Superior temporal gyrus (tissue), 1 donor: ENCODE data around the gene SMCP.

Experiments
- DNase-seq: peaks from one replicate; pipeline ENCODE4 v3.0.0-alpha.2; 2016; ENCODE audit errors: extremely low spot score

SMCP gene

DNA sequence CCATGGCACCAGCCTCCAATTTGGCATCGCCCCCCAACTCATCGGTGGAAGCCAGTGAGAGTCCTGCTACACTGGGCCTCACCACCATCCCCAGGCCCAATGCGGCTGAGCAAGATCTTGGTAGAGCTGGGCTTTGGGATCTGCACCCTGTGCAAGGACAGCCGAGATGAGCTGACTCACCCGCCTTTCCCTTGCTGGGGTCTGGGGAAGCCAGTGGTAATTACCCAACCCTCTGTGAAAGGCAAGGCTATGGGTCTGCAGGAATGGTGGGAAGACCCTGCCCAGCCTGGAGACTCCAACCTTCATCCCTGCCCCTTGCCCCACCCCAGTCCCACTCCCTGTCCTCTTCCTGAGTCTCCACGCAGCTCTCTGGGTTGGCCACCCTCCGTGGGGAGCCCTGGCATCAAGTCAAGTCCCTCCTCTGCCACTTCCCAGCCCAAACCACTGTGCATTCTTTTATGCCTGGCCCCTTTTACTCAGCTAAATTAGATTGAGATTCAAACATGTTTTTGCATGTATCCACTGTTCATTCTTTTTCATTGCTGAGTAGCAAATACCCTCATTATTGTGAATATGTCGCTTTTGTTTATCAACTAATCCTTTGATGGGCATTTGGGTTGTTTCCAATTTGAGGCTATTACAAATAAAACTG is 8.8 kb downstream of the SMCP start:
- no peak for DNase-seq

DNA sequence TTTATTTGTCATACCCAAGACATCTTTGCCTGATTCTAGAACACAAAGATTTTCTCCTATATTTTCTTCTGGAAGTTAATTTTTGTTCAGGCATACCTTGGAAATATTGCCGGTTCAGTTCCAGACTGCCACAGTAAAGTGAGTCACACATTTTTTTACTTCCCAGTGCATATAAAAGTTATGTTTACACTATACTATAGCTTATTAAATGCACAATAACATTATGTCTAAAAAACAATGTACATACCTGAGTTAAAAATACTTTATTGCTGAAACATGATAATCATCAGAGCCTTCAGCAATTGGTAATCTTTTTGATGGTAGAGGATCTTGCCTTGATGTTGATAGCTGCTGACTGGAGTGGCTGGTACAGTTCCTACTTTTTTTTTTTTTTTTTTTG is 10.0 kb downstream of the SMCP start:
- no peak for DNase-seq

DNA sequence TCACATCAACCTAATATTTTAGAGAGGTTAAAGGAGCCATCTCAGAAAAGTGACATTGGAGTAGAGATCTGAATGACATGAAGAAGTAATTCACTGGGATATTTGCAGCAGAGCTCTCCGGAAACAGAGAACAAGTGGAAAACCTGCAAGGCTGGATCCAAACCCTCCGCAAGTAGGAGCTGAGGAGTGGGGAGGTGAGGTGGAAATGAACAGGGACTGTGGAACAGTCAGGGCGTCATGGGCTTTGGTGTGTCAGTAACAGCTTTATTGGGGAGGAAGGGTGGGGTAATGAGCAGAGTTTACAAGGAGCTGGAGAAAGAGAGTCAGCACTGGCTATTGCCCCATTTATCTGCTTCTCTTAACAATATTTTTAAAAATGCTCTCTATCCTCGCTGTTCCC is 20.9 kb downstream of the SMCP start:
- no peak for DNase-seq

DNA sequence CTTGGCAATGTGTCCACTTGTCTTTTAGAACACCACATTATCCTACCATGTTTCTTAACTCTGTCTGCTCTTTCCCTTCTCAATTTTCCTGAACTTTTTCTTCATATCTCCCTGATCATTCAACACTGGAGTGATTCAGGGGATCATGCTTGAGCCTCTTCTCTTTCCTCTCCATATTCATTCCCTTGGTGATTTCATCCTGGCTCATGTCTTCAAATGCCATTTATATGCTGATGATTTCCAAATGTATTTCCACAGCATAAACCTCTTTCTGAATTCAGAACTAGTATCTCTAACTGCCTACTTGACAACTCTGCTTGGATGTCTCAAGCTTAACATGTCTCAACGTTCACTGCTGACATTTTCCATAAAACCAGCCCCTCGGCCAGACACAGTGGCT is 21.8 kb downstream of the SMCP start:
- no peak for DNase-seq

DNA sequence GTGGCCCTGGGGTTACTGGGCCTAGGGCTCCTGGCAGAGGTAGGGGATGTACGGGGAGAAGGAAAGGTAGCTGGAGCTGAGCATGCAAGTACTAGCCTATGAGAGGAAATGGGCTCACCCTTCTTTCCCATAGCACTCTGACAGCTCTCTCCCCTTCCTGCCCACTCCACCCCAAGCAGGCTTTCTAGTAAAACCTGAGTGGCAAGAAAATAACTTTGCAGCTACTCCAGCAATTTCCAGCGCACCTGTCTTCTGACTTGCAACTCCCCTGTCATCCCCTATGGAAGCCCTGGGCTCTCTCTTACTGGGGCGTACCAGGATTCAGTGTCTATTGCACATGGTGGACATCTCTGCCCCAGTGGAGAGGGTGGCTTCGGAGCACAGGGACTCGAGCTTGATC is 23.5 kb downstream of the SMCP start:
- DNase-seq, result no peak

DNA sequence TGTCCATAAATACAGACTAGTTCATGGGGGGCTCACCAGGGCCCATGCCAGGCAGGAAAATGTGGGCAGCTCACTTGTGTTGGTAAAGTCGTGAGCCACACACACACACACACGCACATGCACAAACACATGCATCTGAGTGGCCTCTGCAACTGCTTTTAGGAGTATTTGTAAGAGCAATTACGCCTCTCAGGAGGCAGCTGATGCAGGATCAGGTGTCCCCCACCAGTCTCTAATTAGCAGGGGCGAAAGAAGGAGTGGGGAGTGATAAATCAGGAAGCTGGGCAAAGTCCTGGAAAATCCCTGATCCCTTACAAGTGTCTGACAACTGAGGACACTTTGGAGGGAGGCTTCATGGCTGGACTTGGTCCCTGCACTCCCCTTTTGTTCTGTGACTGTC is 24.5 kb downstream of the SMCP start:
- DNase-seq, result no peak

DNA sequence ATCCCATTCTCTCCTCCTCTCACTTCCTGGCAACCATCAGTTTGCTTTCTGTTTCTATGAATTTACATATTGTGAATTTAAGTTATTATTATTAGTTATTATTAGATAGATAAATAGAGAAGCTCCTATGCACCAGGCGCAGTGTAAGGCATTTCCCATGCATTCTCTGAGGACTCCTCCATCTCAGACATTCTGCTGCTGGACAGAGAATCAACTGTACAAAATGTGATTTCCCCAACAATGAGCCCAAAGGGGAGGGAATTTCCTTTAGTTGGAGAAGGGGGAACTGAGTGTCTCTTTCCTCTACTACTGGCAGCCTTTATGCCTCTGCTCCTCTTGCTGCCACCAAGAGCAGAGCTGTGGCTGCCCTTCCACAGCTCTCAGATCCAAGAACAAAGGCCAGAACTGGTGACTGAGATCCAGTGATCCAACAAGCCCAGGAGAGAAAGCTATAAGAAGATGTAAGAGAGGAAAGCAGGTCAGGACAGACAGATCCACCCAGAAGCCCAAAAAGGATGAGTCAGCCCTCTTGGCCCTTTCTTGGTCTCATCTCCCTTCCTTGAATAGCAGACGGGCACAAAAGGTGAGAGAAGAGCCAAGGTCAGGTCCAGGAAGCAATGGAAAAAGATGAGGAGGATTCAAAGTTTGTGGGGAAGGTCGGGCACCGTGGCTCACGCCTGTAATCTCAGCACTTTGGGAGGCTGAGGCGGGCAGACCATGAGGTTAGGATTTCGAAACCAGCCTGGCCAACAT is 26.7 kb downstream of the SMCP start:
- no peak for DNase-seq

DNA sequence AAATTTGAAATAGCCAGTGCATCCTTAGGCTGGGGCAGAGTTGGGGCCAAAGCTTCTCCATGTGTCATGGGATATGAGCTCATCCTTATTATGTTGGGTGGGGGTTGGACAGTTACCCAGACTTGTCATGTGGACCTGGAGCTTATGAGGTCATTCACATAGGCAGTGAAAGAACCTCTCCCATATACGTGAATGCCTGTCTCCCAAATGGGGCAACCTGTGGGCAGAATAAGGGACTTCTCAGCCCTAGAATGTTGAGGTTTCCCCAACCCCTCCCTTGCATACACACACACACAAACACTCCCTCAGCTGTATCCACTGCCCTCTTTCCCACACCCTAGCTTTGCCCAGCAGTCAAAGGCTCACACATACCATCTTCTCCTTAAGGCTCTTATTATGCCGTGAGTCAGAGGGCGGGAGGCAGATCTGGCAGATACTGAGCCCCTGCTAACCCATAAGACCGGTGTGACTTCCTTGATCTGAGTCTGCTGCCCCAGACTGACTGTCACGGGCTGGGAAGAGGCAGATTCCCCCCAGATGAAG is 28.0 kb downstream of the SMCP start:
- no peak for DNase-seq

DNA sequence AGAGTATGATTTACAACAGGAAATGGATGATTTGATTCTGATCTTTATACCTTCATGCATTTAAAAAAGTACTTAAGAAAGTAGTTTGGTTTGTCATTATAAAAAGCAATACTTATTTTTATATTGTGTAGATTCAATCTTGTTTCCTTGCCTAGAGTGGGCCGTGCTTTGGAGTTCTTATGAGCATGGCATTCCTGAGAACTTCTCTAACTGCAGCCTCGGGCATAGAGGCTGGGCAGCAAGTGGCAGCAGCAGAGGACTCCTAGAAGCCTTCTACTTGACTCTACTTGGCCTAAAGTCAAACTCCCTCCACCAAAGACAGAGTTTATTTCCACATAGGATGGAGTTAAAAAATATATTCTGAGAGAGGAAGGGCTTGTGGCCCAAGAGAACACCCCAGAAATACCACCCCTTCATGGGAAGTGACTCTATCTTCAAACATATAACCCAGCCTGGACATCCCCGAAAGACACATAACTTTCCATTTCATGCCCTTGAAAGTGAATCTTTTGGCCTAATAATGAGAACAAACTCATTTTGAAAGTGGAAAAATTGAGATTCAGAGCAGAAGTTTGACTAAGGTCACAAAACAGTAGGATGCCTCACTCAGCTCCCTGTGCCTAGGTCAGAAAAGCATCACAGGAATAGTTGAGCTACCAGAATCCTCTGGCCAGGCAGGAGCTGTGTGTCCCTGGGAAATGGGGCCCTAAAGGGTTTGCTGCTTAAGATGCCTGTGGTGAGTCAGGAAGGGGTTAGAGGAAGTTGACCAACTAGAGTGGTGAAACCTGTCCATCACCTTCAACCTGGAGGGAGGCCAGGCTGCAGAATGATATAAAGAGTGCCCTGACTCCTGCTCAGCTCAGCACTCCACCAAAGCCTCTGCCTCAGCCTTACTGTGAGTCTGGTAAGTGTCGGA is 29.8 kb downstream of the SMCP start, which contains the start of gene IVL:
Gene IVL (plus strand): TSS at position 861 of the 916 bp plus-strand sequence. CDS start 1,252 bp downstream, outside the sequence.
- no peak for DNase-seq

DNA sequence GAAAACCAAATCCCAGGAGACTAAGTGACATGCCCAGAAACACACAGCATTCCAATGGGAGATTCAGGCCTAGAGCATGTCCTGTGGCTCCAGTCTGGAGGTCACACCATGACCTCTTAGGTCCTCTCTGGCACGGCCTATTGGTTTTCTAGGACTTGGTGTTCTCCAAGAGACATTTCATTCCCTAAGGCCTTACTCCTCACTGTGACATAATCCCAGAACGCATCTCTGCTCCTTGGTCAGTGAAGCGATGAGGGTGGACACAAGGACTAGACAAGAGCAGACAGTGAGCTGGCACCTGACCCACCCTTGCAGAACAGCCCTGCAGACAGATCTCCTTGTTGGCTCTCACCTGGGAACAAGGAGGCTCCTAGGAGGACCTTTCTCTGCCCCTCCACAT is 31.1 kb downstream of the SMCP start:
- no peak for DNase-seq

DNA sequence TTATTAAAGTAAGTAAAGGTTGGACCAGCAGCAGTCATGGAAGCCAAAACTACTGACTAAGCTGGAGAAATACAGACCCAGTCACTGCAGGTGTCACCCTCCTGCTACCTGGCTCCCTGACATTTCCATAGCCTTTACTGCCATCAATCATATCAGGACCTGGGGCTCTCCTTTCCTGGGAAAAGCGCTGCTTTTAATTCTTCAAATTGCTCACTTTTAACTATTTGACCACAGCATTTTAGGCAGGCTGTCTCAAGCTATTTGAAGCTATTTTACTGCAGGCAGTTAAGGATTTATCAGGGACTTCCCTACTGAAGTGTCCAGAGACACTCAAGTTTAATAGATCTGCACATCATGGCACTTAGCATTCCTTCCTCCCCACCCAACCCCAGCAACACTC is 34.3 kb downstream of the SMCP start:
- DNase-seq, result no peak

DNA sequence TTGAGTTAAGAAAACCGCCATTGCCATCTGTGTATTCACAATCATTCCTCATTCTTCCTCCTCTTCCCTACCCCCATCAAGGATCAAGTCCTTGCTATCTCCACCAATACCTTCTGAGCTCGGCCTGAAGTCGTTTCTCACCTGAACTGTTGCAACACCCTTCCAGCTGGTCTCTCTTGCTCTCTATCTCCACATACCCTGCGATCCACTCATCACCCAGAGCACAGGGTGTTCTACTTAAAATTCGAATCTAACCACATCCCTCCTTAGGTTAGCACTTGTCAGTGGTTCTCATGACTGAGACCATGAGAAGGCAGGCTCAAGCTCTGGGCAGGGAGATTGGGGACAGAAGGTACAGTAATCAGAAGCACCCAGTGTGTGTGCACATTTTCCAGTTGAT is 34.8 kb downstream of the SMCP start:
- DNase-seq, result no peak

DNA sequence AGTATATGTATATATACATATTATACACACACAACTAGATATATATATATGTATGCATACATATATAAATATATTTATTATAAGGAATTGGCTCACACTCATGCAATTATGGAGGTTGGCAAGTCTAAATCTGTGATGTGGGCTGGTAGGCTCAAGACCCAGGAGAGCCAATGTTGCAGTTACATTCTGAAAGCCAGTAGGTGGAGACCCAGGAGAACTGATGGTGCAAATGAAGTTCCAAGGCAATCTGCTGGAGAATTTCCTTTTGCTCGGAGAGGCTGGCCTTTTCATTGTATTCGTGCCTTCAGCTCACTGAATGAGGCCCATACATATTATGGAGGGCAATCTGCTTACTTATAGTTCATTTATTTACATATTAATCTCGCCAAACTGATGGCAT is 39.7 kb downstream of the SMCP start:
- DNase-seq, result no peak

DNA sequence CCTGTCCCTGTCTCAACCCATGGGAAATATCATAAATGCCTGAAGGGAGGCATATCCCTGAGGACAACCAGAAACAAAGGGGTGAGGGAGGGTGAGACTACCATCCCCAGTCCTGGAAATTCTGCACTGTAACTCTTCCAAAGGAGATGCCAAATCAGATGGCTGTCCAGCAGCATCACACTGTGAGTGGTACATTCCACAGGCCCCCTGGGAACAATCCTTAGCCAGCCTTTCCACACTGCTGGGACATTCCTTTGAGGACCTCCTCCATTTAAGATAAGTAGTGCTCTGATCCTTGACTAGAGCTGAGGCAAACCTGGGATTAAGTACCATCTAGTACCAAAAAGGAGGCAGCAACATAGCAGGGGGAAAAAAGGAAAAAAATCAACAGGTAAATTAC is 40.9 kb downstream of the SMCP start:
- DNase-seq, result no peak

DNA sequence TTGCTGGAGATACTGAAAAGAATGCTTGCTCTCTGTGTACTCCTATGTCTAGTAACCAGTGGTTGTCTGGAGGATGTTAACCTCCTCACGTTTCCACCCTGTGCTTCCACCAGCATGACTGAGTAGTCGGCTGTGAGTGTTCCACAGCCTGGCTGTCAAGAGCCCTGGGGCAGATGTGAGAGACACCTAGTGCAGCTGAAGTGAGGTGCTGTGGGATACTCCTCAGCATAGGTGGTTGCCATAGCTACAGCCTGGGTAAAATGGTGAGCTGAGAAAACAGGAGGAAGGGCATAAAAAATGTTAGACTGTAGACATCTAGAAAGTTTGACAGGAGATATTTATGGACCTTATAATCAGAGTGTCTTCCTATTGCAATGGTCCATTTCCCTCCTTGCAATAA is 46.1 kb downstream of the SMCP start:
- DNase-seq, result no peak

DNA sequence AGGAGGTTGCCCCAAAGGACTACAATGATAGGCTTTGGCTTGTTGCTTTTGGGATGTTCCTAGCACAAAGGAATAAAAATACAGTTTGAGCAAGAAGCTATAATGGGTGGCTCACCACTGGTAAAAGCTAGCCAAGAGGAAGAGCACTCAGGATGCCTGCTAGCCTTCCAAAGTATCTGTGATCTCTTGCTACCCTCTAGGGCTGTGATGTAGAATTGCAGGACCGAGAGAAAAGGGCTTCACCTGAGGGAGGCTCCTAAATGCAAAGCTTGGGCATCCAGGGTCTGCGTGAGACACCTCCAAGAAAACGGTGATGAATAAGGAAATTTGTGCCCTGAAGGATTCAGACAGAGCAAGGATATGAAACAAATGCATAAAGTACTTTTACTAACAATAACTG is 48.0 kb downstream of the SMCP start:
- DNase-seq, result no peak

DNA sequence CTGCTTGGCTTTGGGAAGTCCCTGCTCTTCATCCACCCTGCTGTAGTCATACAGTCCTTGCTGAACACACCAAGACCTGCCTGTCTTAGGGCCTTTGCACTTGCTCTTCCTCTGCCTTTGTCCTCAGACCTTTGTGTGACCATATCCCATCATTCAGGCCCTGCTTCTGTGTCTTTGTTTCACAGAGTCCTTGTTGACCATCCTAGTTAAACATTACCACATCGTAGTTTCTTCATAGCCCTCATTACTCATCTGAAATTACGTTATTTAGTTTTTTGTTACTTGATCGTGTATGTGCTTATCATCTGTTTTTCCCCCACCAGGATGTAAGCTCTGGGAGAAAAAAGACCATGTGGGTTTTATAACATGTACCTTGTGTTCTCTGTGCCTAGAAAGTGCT is 50.5 kb downstream of the SMCP start:
- no peak for DNase-seq

DNA sequence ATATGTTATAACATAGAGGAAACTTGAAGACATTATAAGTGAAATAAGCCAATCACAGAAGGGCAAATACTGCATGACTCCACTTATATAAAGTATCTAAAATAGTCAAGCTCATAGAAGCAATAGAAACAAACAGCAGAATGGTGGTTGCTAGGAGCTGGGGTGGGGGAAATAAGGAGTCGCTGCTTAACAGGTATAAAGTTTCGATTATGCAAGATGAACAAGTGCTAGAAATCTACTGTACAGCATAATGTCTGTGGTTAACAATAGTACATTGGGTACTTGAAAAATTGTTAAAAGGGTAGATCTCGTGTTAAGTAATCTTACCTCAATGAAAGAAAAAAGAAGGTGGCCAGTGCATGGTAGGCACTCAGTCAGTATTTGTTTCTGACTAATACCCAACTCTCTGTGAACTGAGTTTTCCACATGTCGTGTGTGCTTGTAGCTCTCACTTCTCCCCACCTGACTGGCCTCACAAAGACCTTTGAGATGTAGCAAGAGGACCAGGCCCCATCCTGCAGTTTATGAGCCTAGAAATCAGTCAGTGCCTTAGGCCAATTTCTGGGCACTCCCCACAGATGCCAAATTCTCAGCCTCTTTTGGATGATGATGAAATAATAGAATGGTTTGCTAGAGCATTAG is 54.2 kb downstream of the SMCP start:
- no peak for DNase-seq

DNA sequence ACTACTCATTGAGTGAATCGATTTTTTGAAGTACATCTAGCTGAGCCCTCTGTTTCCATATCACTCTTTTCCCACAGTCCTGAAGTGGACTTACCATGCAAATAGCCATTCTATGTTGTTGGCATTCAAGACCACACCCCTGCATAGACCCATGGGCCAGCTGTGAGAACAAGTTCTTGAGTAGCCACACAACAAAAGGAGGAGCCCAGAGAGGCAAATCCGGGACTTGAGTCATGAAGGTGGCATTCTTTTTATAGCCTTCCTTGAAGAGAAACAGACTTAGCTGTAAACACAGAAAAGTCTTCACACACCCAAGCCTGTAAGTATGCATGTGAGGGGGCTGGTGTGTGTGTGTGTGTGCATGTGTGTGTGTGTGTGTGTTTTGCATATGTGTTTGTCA is 55.1 kb downstream of the SMCP start:
- DNase-seq, result no peak
